ENCODE results near the gene STARD13.
A peak's percentile ranks its signal among the peaks of the same experiment; 100 is the strongest.

Gene STARD13

GRCh38 chr13:33258808-33259193 is 26.8 kb downstream of the STARD13 start:
- no peaks in the 10 kb centered on the region for H3K27me3 ChIP-seq (ENCODE audit: control insufficient read depth in 1 of 2, insufficient read depth in 2 of 2, low read length in 2 of 2)
- no peaks in the 10 kb centered on the region for H3K36me3 ChIP-seq (ENCODE audit: control insufficient read depth in 1 of 2, insufficient read depth in 2 of 2, low read length in 2 of 2)
- H3K9me3 ChIP-seq (ENCODE audit: control insufficient read depth in 1 of 2, low read length in 2 of 2), result no peaks in the 10 kb centered on the region
- no peak overlapping the region for H3K4me3 ChIP-seq (ENCODE audit: low read depth in 1 of 2, low read length in 2 of 2)
- peak overlapping the region; percentile 26 for H3K27ac ChIP-seq (ENCODE audit: low read depth, low read length)
- peaks cover 11 to 43% of the 10 kb centered on the region in 2 donors for H3K4me1 ChIP-seq (ENCODE audit: control insufficient read depth in 1 of 2, insufficient read depth in 2 of 2, low read length in 2 of 2)
- H3K9ac ChIP-seq (ENCODE audit: low read depth in 1 of 2, low read length in 2 of 2), result no peak overlapping the region

GRCh38 chr13:33257841-33258807 is 27.4 kb downstream of the STARD13 start:
- H3K9ac ChIP-seq (ENCODE audit: low read depth in 1 of 2, low read length in 2 of 2), result no peak overlapping the region
- H3K27me3 ChIP-seq (ENCODE audit: control insufficient read depth in 1 of 2, insufficient read depth in 2 of 2, low read length in 2 of 2), result no peaks in the 10 kb centered on the region
- H3K9me3 ChIP-seq (ENCODE audit: control insufficient read depth in 1 of 2, low read length in 2 of 2), result no peaks in the 10 kb centered on the region
- no peak overlapping the region for H3K4me3 ChIP-seq (ENCODE audit: low read depth in 1 of 2, low read length in 2 of 2)
- H3K27ac ChIP-seq (ENCODE audit: low read depth, low read length), result peak overlapping the region; percentile 26
- peaks cover 11 to 39% of the 10 kb centered on the region in 2 donors for H3K4me1 ChIP-seq (ENCODE audit: control insufficient read depth in 1 of 2, insufficient read depth in 2 of 2, low read length in 2 of 2)
- no peaks in the 10 kb centered on the region for H3K36me3 ChIP-seq (ENCODE audit: control insufficient read depth in 1 of 2, insufficient read depth in 2 of 2, low read length in 2 of 2)

GRCh38 chr13:33256148-33256840 is 29.3 kb downstream of the STARD13 start:
- Histone ChIP-seq H3K9me3 (ENCODE audit: control insufficient read depth in 1 of 2, low read length in 2 of 2) (no peaks in the 10 kb centered on the region), H3K36me3 (ENCODE audit: control insufficient read depth in 1 of 2, insufficient read depth in 2 of 2, low read length in 2 of 2) (no peaks in the 10 kb centered on the region), H3K27ac (ENCODE audit: low read depth, low read length) (no peak overlapping the region), H3K9ac (ENCODE audit: low read depth in 1 of 2, low read length in 2 of 2) (no peak overlapping the region), H3K4me1 (ENCODE audit: control insufficient read depth in 1 of 2, insufficient read depth in 2 of 2, low read length in 2 of 2) (peaks cover 0 to 28% of the 10 kb centered on the region in 2 donors), H3K4me3 (ENCODE audit: low read depth in 1 of 2, low read length in 2 of 2) (no peak overlapping the region), H3K27me3 (ENCODE audit: control insufficient read depth in 1 of 2, insufficient read depth in 2 of 2, low read length in 2 of 2) (no peaks in the 10 kb centered on the region)

- Histone ChIP-seq H3K4me1 (ENCODE audit: control insufficient read depth in 1 of 2, insufficient read depth in 2 of 2, low read length in 2 of 2) (peaks cover 0 to 12% of the 10 kb centered on the region in 2 donors), H3K4me3 (ENCODE audit: low read depth in 1 of 2, low read length in 2 of 2) (no peak overlapping the region), H3K36me3 (ENCODE audit: control insufficient read depth in 1 of 2, insufficient read depth in 2 of 2, low read length in 2 of 2) (no peaks in the 10 kb centered on the region), H3K9me3 (ENCODE audit: control insufficient read depth in 1 of 2, low read length in 2 of 2) (no peaks in the 10 kb centered on the region), H3K27ac (ENCODE audit: low read depth, low read length) (no peak overlapping the region), H3K9ac (ENCODE audit: low read depth in 1 of 2, low read length in 2 of 2) (no peak overlapping the region), H3K27me3 (ENCODE audit: control insufficient read depth in 1 of 2, insufficient read depth in 2 of 2, low read length in 2 of 2) (no peaks in the 10 kb centered on the region)
Measured at GRCh38 chr13:33252135-33252534, 33.4 kb downstream of the STARD13 start.

- Histone ChIP-seq H3K9ac (ENCODE audit: low read depth in 1 of 2, low read length in 2 of 2) (no peak overlapping the region), H3K36me3 (ENCODE audit: control insufficient read depth in 1 of 2, insufficient read depth in 2 of 2, low read length in 2 of 2) (no peaks in the 10 kb centered on the region), H3K9me3 (ENCODE audit: control insufficient read depth in 1 of 2, low read length in 2 of 2) (no peaks in the 10 kb centered on the region), H3K27ac (ENCODE audit: low read depth, low read length) (no peak overlapping the region), H3K27me3 (ENCODE audit: control insufficient read depth in 1 of 2, insufficient read depth in 2 of 2, low read length in 2 of 2) (no peaks in the 10 kb centered on the region), H3K4me1 (ENCODE audit: control insufficient read depth in 1 of 2, insufficient read depth in 2 of 2, low read length in 2 of 2) (peaks cover 0 to 10% of the 10 kb centered on the region in 2 donors), H3K4me3 (ENCODE audit: low read depth in 1 of 2, low read length in 2 of 2) (no peak overlapping the region)
Measured at GRCh38 chr13:33251131-33251661, 34.4 kb downstream of the STARD13 start.

- Histone ChIP-seq H3K27ac (ENCODE audit: low read depth, low read length) (no peak overlapping the region), H3K36me3 (ENCODE audit: control insufficient read depth in 1 of 2, insufficient read depth in 2 of 2, low read length in 2 of 2) (no peaks in the 10 kb centered on the region), H3K4me3 (ENCODE audit: low read depth in 1 of 2, low read length in 2 of 2) (no peak overlapping the region), H3K9me3 (ENCODE audit: control insufficient read depth in 1 of 2, low read length in 2 of 2) (no peaks in the 10 kb centered on the region), H3K9ac (ENCODE audit: low read depth in 1 of 2, low read length in 2 of 2) (no peak overlapping the region), H3K4me1 (ENCODE audit: control insufficient read depth in 1 of 2, insufficient read depth in 2 of 2, low read length in 2 of 2) (peaks cover 0 to 10% of the 10 kb centered on the region in 2 donors), H3K27me3 (ENCODE audit: control insufficient read depth in 1 of 2, insufficient read depth in 2 of 2, low read length in 2 of 2) (no peaks in the 10 kb centered on the region)
Measured at GRCh38 chr13:33250609-33251008, 34.9 kb downstream of the STARD13 start.

GRCh38 chr13:33249894-33250293 is 35.7 kb downstream of the STARD13 start:
- Histone ChIP-seq H3K9me3 (ENCODE audit: control insufficient read depth in 1 of 2, low read length in 2 of 2) (no peaks in the 10 kb centered on the region), H3K27me3 (ENCODE audit: control insufficient read depth in 1 of 2, insufficient read depth in 2 of 2, low read length in 2 of 2) (no peaks in the 10 kb centered on the region), H3K4me1 (ENCODE audit: control insufficient read depth in 1 of 2, insufficient read depth in 2 of 2, low read length in 2 of 2) (peaks cover 0 to 10% of the 10 kb centered on the region in 2 donors), H3K36me3 (ENCODE audit: control insufficient read depth in 1 of 2, insufficient read depth in 2 of 2, low read length in 2 of 2) (no peaks in the 10 kb centered on the region), H3K27ac (ENCODE audit: low read depth, low read length) (no peak overlapping the region), H3K9ac (ENCODE audit: low read depth in 1 of 2, low read length in 2 of 2) (no peak overlapping the region), H3K4me3 (ENCODE audit: low read depth in 1 of 2, low read length in 2 of 2) (no peak overlapping the region)

GRCh38 chr13:33249066-33249465 is 36.5 kb downstream of the STARD13 start:
- Histone ChIP-seq H3K27ac (ENCODE audit: low read depth, low read length) (no peak overlapping the region), H3K27me3 (ENCODE audit: control insufficient read depth in 1 of 2, insufficient read depth in 2 of 2, low read length in 2 of 2) (no peaks in the 10 kb centered on the region), H3K9ac (ENCODE audit: low read depth in 1 of 2, low read length in 2 of 2) (no peak overlapping the region), H3K9me3 (ENCODE audit: control insufficient read depth in 1 of 2, low read length in 2 of 2) (no peaks in the 10 kb centered on the region), H3K36me3 (ENCODE audit: control insufficient read depth in 1 of 2, insufficient read depth in 2 of 2, low read length in 2 of 2) (no peaks in the 10 kb centered on the region), H3K4me1 (ENCODE audit: control insufficient read depth in 1 of 2, insufficient read depth in 2 of 2, low read length in 2 of 2) (peaks cover 0 to 10% of the 10 kb centered on the region in 2 donors), H3K4me3 (ENCODE audit: low read depth in 1 of 2, low read length in 2 of 2) (no peak overlapping the region)

GRCh38 chr13:33245505-33246158 is 39.9 kb downstream of the STARD13 start:
- Histone ChIP-seq H3K27me3 (ENCODE audit: control insufficient read depth in 1 of 2, insufficient read depth in 2 of 2, low read length in 2 of 2) (no peaks in the 10 kb centered on the region), H3K9ac (ENCODE audit: low read depth in 1 of 2, low read length in 2 of 2) (no peak overlapping the region), H3K9me3 (ENCODE audit: control insufficient read depth in 1 of 2, low read length in 2 of 2) (no peaks in the 10 kb centered on the region), H3K4me1 (ENCODE audit: control insufficient read depth in 1 of 2, insufficient read depth in 2 of 2, low read length in 2 of 2) (peaks cover 0 to 5% of the 10 kb centered on the region in 2 donors), H3K4me3 (ENCODE audit: low read depth in 1 of 2, low read length in 2 of 2) (no peak overlapping the region), H3K36me3 (ENCODE audit: control insufficient read depth in 1 of 2, insufficient read depth in 2 of 2, low read length in 2 of 2) (no peaks in the 10 kb centered on the region), H3K27ac (ENCODE audit: low read depth, low read length) (no peak overlapping the region)
